Stimulated activated CD4-positive, alpha-beta T cell treated with anti-CD3 and anti-CD28 coated beads, Interleukin-2, amount 100 ng/mL, for 48 hours (primary cell): ENCODE results near the gene LRRC28.

Experiments
- DNase-seq, 2 donors: peaks; one replicate each; pipeline ENCODE4 v3.0.0-alpha.2; 2020

The LRRC28 gene

DNA sequence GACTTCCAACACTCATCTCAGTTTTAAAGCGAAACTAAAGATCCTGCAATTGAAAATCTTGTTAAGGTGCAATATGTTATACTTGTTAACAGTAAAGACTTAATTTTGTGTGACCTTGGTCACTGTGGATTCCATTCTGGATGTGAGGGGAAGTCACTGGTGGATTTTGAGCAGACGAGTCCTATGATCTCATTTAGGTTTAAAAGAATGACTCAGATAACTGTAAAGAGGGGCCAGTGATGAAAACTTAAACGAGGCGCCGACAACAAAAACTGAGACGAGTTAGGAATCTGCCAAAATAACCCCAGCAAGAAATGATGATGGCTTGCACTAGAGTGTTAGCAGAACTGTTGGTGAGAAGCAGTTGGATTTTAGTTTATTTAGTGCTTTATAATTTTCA, 56.5 kb downstream of the LRRC28 start:
- no peak for DNase-seq

DNA sequence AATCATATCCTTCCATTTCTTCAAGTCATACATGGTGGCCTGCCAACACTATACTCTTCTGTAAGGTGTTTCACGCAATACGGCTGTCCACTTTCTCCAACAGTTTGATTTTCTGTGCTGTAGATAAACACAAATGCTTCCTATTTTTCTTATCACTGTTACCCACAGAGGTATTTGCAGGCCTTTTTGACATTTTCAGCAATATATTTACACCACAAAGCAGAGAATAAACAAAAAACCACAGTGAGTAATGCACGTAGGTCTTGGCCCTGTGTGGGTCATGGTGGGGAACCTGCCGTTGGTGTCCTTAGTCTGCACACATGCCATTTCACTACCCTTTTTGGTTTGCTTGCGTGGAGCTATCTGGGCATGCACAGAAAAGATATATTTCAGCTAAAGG, 59.5 kb downstream of the LRRC28 start:
- no peak for DNase-seq

DNA sequence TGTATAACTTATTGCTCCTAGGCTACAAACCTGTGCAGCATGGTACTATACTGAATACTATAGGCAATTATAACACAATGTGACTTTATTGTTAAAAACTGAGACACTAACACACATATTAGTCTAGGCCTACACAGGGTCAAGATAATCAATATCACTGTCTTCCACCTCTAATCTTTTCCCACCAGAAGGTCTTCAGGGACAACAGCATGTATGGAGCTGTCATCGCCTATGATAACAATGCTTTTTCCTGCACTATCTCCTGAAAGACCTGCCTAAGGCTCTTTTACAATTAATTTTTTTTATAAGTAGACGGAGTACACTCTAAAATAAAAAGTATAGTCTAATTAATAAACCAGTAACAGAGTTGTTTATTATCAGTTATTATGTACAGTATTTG, 60.9 kb downstream of the LRRC28 start:
- no peak for DNase-seq

DNA sequence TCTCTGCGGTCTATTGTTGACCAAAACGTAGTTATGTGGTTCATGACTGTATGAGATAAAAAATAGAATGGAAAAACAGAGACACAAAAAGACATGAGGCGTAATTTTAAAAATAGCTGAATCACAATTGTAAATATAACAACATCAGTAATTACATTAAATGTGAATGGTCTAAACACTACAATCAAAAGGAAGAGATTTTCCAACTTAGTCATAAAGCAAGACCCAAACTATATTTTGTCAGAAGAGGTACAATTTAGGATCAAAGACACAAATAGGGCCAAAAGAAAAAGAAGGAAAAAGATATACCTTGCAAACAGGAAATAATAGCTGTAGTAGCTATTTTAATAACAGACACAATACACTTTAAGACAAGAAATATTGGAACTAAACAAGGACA, 61.5 kb downstream of the LRRC28 start:
- no peak for DNase-seq

DNA sequence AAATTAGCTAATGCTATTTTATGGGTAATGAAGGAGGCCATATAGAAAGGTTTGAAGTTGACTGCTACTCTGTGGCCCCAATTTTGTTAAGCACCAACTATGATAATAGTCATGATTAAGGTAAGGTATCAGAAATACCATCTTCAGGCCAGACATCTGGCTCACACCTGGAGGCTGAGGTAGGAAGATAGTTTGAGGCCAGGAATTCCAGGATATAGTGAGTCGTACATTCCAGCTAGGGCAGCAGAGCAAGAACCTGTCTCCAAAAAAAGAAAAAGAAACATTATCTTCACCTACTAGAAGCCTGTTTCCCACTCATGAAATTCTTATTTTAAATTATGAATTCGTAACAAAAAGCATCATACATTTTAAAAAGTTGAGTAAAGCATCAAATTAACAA, 64.4 kb downstream of the LRRC28 start:
- no peak for DNase-seq

DNA sequence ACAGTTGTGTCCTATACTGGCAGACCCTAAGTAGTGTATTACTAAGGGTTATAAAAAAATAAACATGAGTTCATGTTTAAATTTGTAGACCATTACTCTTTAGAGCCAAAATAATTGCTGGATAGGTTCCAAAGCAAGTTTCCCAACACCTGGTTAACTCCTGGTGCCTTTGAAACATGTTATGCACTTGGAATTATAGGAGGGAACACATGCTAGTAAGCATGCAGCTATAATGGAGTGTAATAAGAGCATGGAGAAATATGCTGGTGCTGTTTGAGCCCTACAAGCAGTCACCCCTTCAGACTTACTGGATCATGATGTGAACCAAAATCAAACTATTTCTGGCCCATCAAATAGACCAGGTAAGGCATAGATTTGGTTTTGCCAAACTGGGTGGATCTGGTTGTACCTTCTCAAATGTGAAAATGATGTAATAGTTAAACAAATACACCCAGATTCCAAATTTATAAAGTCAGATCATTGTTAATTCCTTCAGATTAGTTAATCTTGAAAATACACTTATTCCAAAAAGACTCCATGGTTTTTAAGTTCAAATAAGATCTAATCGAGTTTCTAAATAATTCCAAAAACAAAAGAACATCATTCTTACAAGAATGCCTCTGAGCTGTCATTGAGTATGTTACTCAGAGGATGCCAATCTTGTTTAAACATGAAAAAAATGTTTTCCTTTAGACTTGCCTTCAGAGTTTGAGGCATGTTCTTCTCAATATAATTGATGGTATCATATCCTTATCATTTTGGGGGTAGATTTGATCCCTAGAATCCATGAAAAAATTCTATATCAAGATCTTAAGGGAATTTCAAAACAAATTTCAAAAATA, 69.3 kb downstream of the LRRC28 start:
- no peak for DNase-seq

DNA sequence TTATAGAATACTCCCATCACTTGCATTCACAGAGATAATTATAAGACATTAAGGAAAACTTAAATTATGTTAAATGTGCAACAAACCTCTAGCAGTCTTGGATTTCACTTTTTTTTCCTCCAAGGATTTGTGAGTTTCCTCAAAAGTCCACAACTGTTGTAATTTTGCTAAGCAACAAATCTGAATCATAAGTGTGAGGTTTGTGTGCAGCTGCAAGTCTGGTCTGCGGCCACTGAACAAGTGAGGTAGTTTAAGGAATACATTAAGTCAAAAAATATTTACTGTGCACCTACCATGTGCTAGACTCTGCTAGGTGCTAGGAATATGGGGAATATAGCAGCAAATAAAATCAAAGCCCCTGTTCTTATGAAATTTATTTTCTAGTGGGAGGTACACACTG, 70.2 kb downstream of the LRRC28 start:
- DNase-seq, result no peak

DNA sequence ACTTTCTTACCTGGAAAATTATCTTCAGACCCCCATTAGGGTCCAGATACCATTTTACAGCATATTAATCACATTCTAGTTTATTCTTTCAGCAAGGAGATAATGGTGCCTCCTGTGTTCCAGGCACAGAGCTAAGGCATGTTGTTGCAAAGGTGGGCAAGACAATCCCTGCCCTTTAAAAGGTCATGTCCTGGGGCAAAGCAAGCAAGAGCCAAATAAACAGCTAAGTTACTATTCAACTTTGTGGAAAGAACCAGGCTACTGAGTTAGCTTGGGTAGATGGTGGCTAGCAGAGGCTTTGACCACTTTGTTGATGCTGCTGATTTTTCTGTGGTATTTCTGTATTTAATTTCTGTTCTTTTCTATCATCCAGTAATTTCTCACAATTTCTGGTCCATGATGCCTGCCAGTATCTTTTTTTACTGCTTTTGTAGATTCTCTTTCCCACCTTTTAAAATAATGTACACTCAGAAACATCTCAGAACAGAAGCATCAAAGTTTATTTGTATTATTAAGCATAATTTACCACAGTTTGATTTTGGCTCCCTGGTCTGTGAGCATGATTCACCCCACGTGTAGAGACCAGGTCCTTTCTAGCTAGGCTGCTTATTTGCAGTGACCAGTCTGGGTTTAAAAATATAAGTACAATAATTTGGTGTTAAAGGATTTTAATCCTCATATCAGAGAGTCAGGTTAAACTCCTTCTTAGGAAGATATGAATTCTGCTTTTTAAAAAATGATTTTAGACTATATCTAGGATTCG, 71.5 kb downstream of the LRRC28 start:
- no peak for DNase-seq

DNA sequence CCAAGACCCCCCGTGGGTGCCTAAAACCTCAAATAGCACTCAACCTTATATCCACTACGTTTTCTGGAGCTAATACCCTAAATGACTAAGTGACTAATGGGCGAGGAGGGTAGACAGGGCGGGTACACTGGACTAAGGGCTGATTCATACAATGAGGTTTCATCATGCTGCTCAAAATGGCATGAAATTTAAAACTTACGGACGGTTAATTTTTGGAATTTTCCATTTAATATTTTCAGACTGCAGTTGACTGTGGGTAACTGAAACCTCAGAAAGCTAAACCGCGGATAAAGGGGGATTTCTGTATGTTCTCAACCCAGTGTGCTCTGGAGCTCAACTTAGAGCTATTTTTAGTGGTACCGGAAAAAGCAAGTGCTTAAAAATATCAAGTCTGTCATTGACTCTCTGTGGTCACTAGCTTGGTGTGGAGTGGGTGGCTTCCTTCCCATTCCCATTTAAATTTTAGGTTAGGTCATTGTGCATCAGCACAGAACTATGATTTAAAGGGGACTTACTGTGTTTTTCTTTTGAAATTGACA, 72.9 kb downstream of the LRRC28 start:
- no peak for DNase-seq

DNA sequence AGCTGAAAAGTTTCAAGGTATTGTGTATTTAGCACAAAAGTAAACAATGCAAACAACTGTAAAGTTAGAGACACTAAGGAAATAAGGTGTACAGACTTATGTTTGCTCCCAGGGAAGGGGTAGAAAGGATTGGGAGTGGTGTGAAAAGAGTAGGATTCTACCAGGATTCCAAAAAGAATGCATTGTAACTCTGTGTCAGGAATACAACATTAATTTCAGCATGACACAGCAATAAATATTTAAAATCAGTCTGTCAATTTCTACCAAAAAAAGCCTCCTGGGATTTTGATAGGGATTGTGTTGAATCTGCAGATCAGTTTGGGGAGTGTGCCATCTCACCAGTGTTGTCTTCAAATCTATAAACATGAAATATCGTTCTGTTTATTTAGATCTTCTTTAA, 73.4 kb downstream of the LRRC28 start:
- no peak for DNase-seq

DNA sequence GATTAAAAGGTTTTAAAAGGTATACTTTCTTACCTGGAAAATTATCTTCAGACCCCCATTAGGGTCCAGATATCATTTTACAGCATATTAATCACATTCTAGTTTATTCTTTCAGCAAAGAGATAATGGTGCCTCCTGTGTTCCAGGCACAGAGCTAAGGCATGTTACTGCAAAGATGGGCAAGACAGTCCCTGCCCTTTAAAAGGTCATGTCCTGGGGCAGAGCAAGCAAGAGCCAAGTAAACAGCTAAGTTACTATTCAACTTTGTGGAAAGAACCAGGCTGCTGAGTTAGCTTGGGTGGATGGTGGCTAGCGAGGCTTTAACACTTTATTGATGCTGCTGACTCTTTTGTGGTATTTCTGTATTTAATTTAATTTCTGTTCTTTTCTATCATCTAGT, 75.0 kb downstream of the LRRC28 start:
- DNase-seq, result no peak

DNA sequence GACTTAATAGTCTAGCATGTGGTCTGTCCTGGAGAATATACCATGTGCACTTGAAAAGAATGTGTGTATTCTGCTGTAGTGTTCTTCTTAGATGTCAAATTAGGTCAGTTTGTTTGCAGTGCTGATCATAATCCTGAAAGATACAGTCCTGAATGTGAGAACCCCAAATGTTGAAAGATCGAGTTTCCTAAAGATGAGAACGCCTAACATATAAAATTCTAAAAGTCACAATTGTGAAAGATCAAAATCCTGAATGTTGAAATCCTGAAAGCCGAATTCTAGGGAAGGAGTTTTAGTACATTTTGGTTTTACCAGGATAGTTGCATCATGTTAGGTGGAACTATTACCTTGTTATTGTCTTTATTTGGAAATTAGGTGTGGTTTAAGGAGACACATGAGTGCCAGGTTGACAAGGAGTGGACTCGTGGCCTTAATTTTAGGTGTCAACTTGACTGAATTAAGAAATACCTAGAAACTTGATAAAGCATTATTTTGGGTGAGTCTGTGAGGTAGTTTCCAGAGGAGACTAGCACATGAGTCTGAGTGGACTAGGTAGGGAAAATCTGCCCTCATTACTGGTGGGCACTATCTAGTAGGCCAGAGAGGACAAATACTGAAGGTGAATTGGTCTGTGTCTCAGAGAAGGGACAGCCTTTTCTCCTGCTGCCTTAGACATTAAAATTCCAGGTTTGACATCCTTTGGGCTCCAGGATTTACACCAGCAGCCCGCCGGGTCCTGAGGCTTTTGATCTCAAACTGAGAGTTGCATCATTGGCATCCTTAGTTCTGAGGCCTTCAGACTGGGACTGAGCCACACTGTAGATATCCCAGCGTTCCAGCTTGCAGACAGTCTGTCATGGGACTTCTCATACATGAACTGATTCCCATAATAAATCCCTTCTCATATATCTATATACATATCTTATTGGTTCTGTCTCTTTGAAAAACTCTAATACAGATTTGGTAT, 77.1 kb downstream of the LRRC28 start:
- DNase-seq, result no peak

DNA sequence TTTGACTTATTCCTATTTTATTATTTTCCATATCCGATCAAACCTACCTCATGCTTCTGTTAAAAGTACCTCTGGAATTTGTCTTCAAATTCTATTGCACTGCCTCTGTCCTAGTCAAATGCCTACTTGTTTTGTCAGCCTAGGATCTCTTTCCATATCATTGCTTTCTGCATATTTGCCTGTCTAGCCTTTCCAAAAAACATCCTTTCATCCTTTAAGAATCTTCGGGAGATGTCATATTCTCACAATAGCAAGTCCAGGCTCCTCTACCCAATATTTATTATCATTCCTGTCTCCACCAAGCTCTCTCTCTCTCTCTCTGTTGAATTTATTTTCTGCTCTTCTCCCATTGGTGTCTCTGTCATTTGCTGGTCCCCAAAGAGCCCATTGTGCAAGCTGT, 80.1 kb downstream of the LRRC28 start:
- DNase-seq, result no peak

DNA sequence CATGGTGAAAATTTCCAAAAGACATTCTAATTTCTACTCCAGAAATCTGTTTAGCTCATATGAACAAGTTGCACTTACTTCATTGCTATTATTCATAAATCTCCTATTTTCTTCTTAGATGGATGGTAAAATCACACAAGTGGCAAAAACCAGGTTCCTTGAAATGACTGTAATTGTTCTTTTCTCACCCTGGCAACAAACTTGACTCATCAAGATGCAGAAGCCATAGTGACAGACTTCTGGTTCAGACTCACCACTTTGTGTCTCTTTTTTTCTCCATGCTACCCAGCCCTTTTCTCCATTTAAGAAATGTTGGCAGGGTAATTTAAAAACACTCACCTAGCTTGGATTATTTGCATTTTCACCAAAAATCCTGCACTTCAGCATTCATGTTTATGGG, 82.1 kb downstream of the LRRC28 start:
- no peak for DNase-seq

DNA sequence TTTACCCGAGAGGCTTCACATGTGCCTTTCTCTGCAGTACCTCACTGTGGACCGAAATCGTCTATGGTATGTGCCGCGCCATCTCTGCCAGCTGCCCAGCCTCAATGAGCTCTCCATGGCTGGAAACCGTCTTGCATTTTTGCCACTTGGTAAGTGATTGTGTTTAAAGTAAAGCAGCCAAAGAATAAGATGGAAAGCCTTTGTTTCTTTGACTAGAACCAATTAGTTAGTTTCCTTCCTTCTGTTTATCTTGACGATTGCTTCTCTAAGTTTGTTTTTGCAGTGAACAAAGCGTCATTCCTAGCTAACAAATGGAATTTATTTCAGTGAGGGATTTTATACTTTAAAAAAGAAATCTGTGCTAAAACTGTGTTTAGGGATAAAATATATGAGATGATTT, 82.7 kb downstream of the LRRC28 start:
- DNase-seq, result no peak

DNA sequence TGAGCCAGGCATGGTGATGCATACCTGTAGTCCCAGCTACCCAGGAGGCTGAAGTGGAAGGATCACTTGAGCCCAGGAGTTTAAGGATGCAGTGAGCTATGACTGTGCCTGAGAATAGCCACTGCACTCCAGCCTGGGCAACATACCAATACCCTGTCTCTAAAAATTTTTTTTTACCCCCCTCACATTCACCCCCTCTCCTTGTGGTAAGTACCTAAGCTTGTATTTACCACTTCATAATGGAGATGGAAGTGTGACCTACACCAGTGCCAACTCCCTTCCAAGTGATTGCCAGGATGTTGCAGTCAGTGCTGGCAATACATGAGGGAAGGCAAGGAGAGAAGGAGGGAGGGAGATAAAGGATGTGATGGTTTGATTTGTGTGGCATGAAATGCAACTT, 84.2 kb downstream of the LRRC28 start:
- DNase-seq, result no peak

DNA sequence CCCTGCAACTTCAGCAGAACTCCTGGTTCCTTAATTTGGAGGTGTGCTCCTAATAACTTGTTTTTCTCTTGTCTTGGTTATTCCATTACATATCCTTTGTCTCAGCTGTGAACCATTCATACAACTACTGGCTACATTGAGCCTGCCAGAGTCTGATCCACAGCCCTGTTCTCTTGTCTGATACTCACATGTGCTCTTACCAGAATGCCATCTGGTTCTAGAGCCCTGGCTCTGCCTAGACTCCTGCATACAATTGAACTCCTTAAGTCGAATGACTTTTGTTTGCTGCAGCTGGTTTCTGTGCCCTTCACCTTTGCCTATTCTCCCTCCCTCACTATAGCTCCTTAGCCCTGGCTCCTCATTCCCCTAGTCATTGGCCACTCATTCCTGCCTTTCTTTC, 85.5 kb downstream of the LRRC28 start:
- no peak for DNase-seq

DNA sequence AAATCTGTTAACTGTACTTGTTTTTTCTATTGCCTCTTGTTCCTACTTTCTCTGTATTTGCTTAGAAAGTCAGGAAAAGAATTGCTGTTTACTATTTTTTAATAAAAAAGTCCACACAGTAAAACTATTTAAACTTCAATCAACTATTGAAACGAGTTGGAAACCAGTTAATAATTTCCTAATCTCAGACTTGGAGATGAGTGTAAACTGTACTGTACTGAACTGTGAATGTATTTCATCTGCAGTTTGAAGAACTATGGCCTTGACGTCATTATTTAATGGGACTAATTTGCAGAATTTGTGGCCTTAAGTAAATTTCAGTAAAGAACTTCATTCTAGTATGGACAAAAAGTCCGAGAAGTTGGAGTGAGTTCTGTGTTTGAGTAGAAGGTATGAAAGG, 89.1 kb downstream of the LRRC28 start:
- no peak for DNase-seq

DNA sequence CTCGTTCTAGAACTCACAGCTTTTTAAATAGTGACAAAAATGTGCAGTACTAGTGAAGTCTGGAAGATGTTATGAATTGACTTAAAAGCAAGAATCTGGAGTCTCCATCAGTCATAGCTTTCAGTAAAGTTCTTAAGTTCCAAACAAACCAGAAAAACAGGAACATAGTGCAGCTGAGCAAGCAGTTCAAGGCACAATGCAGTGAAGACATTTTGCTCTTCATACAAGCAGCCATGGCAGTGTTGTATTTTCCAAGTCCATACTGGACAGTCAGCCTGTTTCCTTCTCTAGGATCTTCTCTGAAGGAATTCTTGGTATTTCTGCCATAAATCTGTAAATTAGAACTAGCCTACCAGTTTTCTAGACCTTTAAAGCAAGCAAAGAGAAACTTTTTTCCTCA, 90.5 kb downstream of the LRRC28 start:
- no peak for DNase-seq

DNA sequence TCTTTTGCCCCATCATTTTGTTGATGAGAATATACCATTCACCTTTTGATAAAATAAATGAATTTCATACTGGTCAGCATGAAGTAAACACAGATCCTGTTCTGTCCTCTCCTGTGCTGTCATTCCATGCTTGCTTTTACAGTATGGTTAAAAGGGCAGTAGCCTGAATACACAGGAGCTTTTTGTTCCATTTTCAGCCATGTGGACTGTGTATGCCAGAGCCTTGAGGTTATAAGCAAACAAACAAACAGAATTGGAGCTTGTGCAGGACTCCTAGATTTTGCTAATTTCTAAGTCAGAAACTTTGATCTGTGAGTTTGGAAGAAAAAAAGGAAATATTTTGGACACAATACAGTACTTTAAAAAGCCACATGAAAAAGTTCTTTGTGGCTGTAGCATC, 91.9 kb downstream of the LRRC28 start:
- no peak for DNase-seq

DNA sequence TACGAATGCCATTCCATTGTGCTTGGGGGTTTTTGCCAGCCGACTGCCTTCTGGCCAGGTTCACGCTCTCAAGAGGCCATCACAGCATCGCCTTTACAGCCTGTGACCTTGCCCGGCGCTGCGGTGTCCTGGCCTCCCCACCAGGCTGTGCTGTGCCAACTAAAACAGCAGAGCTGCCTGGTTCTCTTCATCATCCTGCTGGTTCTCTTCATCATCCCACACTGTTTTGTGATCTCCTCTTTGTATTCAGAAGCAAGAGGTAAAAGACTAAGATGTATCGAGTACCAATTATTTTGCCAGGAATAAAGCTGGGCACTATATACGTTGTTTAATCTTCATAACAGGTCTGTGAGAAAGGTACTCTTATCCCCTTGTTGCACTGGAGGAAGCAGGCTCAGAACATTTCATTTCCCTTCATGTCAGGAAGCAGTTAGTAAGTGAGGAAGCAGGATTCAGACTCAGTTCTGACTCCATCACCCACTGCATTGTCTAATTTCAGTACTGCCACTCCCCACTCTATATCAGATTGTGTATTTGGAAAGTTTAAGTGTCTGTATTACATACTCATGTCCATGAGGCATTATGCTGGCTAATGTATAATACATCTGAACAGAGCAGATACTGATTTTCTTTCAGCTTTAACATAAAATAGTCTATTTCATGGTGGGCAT, 92.7 kb downstream of the LRRC28 start:
- peak; percentile 16 to 21 for DNase-seq

DNA sequence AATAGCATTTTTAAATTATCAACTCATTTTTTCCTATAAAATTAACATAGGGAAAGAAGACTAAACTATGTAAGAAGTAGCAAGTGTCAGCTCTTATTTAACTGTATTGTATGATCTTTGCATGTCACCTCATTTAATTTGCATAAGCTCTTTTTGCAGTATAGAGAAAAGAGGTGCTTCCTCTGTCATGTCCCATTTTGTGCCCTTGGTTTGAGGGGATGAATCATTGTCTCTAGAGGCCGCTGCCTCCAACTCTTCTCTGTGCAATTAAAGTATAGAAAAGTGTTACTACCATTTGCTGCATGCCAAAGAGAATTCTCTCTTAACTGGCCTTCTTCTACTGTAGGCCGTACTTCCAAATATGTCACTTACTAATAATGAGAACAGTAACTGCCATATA, 93.4 kb downstream of the LRRC28 start:
- no peak for DNase-seq

DNA sequence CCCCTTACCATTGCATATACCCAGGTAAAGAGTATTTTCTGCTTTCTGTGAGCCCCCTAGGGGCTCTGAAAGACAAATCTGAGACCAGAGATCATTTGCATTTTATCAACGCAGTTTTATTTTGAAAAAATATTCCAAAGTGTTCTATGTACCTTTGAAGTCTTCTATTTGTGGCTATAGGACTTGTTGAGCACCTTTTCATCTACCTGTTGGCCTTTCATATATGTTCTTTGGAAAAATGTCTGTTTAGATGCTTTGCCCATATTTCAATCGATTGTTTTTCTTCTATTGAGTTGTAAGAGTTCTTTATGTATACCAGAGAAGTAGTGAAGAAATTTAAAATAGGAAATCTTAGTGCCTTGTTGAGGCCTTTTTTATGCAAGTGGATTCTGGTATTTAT, 94.0 kb downstream of the LRRC28 start:
- no peak for DNase-seq
